ENCODE data around the gene CHTOP. TPM values are rescaled to one million over a fixed set of nuclear protein-coding genes. Genes with fewer than 3 reads are reported as not detected.

Gene CHTOP
- total RNA-seq, 1 experiment from 2014 or later: 64.6 TPM

GRCh38 chr1:153685544-153686340 lies 51.9 kb downstream of the CHTOP start:
- Histone ChIP-seq H3K79me2 (ENCODE audit: low read length) (no peaks in the 10 kb centered on the region), H3K36me3 (ENCODE audit: insufficient read depth, low read length) (no peaks in the 10 kb centered on the region), H3K4me3 (ENCODE audit: low read length) (no peak overlapping the region), H3K9me2 (replicated peaks; ENCODE audit: insufficient read depth, low read length) (no peaks in the 10 kb centered on the region), H3K4me2 (ENCODE audit: low read depth, low read length, poor library complexity, severe bottlenecking) (no peak overlapping the region), H2AFZ (ENCODE audit: low read length) (no peak overlapping the region), H3K9ac (ENCODE audit: low read length) (no peak overlapping the region), H3K27ac (ENCODE audit: low read length) (no peak overlapping the region), H3K4me1 (ENCODE audit: low read length) (no peaks in the 10 kb centered on the region), H4K20me1 (ENCODE audit: insufficient read depth, low read depth, low read length) (no peaks in the 10 kb centered on the region), H3K27me3 (ENCODE audit: low read length) (no peaks in the 10 kb centered on the region), H3K9me3 (ENCODE audit: low read length) (no peaks in the 10 kb centered on the region)
- no peak for DNase-seq

- H3K79me2 ChIP-seq (ENCODE audit: low read length): no peaks in the 10 kb centered on the region
- no peak for DNase-seq
- H3K4me2 ChIP-seq (ENCODE audit: low read depth, low read length, poor library complexity, severe bottlenecking): no peak overlapping the region
- H3K9me3 ChIP-seq (ENCODE audit: low read length): no peaks in the 10 kb centered on the region
- no peak overlapping the region for H3K9ac ChIP-seq (ENCODE audit: low read length)
- H2AFZ ChIP-seq (ENCODE audit: low read length): no peak overlapping the region
- no peaks in the 10 kb centered on the region for H4K20me1 ChIP-seq (ENCODE audit: insufficient read depth, low read depth, low read length)
- H3K9me2 ChIP-seq (replicated peaks; ENCODE audit: insufficient read depth, low read length): no peaks in the 10 kb centered on the region
- no peak overlapping the region for H3K4me3 ChIP-seq (ENCODE audit: low read length)
- H3K27ac ChIP-seq (ENCODE audit: low read length): no peak overlapping the region
- no peaks in the 10 kb centered on the region for H3K27me3 ChIP-seq (ENCODE audit: low read length)
- H3K36me3 ChIP-seq (ENCODE audit: insufficient read depth, low read length): no peaks in the 10 kb centered on the region
- peaks cover 11% of the 10 kb centered on the region for H3K4me1 ChIP-seq (ENCODE audit: low read length)
Measured at GRCh38 chr1:153687346-153688125, 53.7 kb downstream of the CHTOP start.

DNA sequence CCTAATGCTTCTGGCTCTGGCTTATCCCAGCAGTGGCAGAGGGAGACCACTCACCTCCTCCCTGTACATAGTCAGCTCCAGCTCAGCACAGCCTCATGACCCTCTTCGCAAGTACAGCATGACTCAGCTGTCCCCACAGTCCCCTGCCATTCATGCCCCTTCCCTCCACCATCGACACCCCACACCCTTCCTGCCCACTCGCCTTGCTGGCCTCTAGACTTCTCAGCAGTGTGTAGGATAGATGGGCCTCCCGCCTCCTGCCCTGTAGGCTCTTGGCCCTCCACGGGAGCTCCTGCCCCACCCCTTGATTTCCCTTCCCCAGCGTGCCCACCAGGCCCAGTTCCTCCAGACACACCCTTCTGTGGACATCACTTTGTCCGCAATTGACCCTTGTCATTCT lies 54.4 kb downstream of the CHTOP start:
- Histone ChIP-seq H3K79me2 (ENCODE audit: low read length) (no peaks in the 10 kb centered on the region), H4K20me1 (ENCODE audit: insufficient read depth, low read depth, low read length) (no peaks in the 10 kb centered on the region), H3K27ac (ENCODE audit: low read length) (no peak overlapping the region), H3K4me3 (ENCODE audit: low read length) (no peak overlapping the region), H2AFZ (ENCODE audit: low read length) (no peak overlapping the region), H3K4me1 (ENCODE audit: low read length) (peaks cover 11% of the 10 kb centered on the region), H3K27me3 (ENCODE audit: low read length) (no peaks in the 10 kb centered on the region), H3K36me3 (ENCODE audit: insufficient read depth, low read length) (no peaks in the 10 kb centered on the region), H3K9me2 (replicated peaks; ENCODE audit: insufficient read depth, low read length) (no peaks in the 10 kb centered on the region), H3K4me2 (ENCODE audit: low read depth, low read length, poor library complexity, severe bottlenecking) (no peak overlapping the region), H3K9me3 (ENCODE audit: low read length) (no peaks in the 10 kb centered on the region), H3K9ac (ENCODE audit: low read length) (no peak overlapping the region)
- no peak for DNase-seq

DNA sequence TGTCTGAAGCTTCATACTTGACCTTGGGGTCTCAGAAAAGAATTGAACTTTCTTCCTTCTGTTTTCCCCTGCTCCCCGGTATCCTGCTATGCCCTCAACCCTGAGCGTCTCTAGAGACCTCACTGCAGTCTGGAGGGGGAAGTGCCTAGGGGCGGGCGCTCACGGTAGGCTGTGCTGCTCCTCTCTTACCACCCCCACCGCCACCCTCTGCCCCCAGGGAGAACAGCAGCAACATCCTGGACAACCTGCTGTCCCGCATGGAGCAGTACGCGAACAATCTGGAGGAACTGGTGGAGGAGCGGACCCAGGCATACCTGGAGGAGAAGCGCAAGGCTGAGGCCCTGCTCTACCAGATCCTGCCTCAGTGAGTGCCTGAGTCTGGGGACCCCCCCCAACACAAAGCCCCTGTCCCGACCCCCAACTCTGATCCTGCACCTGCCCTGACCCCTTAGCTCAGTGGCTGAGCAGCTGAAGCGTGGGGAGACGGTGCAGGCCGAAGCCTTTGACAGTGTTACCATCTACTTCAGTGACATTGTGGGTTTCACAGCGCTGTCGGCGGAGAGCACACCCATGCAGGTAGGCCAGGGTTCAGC lies 55.0 kb downstream of the CHTOP start:
- no peak for DNase-seq
- Histone ChIP-seq H3K27me3 (ENCODE audit: low read length) (no peaks in the 10 kb centered on the region), H3K4me1 (ENCODE audit: low read length) (peaks cover 11% of the 10 kb centered on the region), H4K20me1 (ENCODE audit: insufficient read depth, low read depth, low read length) (no peaks in the 10 kb centered on the region), H3K4me2 (ENCODE audit: low read depth, low read length, poor library complexity, severe bottlenecking) (no peak overlapping the region), H3K9ac (ENCODE audit: low read length) (no peak overlapping the region), H3K36me3 (ENCODE audit: insufficient read depth, low read length) (no peaks in the 10 kb centered on the region), H3K4me3 (ENCODE audit: low read length) (no peak overlapping the region), H3K79me2 (ENCODE audit: low read length) (no peaks in the 10 kb centered on the region), H3K9me2 (replicated peaks; ENCODE audit: insufficient read depth, low read length) (no peaks in the 10 kb centered on the region), H2AFZ (ENCODE audit: low read length) (no peak overlapping the region), H3K27ac (ENCODE audit: low read length) (no peak overlapping the region), H3K9me3 (ENCODE audit: low read length) (no peaks in the 10 kb centered on the region)

DNA sequence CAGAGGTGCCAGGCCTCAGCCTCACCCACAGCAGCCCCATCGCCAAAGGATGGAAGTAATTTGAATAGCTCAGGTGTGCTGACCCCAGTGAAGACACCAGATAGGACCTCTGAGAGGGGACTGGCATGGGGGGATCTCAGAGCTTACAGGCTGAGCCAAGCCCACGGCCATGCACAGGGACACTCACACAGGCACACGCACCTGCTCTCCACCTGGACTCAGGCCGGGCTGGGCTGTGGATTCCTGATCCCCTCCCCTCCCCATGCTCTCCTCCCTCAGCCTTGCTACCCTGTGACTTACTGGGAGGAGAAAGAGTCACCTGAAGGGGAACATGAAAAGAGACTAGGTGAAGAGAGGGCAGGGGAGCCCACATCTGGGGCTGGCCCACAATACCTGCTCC lies 59.6 kb downstream of the CHTOP start:
- Histone ChIP-seq H3K36me3 (ENCODE audit: insufficient read depth, low read length) (no peaks in the 10 kb centered on the region), H3K4me1 (ENCODE audit: low read length) (peaks cover 11% of the 10 kb centered on the region), H3K4me3 (ENCODE audit: low read length) (no peak overlapping the region), H3K27me3 (ENCODE audit: low read length) (no peaks in the 10 kb centered on the region), H2AFZ (ENCODE audit: low read length) (no peak overlapping the region), H3K4me2 (ENCODE audit: low read depth, low read length, poor library complexity, severe bottlenecking) (no peak overlapping the region), H3K79me2 (ENCODE audit: low read length) (no peaks in the 10 kb centered on the region), H4K20me1 (ENCODE audit: insufficient read depth, low read depth, low read length) (no peaks in the 10 kb centered on the region), H3K9me3 (ENCODE audit: low read length) (no peaks in the 10 kb centered on the region), H3K27ac (ENCODE audit: low read length) (no peak overlapping the region), H3K9ac (ENCODE audit: low read length) (no peak overlapping the region), H3K9me2 (replicated peaks; ENCODE audit: insufficient read depth, low read length) (no peaks in the 10 kb centered on the region)
- no peak for DNase-seq

Small RNA genes within 50 kb of the gene (small RNA-seq; reads per million reads assigned to genes)
- gene MIR8083: not detected

Other genes with a start within 250 kb of the CHTOP start
- not detected in 2 replicates for gene S100A8, start 243.0 kb upstream of the CHTOP start, total RNA-seq (2014; rRNA removed; shearing (Covaris generic); ENCODE audit: low replicate concordance)
- gene S100A7A, start 217.5 kb upstream of the CHTOP start, total RNA-seq (2014; rRNA removed; shearing (Covaris generic); ENCODE audit: low replicate concordance): not detected in 2 replicates
- not detected in 2 replicates for gene S100A7, start 173.4 kb upstream of the CHTOP start, total RNA-seq (2014; rRNA removed; shearing (Covaris generic); ENCODE audit: low replicate concordance)
- 26.8 and 43.3 TPM in 2 replicates for gene S100A6, start 98.1 kb upstream of the CHTOP start, total RNA-seq (2014; rRNA removed; shearing (Covaris generic); ENCODE audit: low replicate concordance)
- gene S100A5, start 93.1 kb upstream of the CHTOP start, total RNA-seq (2014; rRNA removed; shearing (Covaris generic); ENCODE audit: low replicate concordance): not detected in 2 replicates
- gene S100A4, start 88.3 kb upstream of the CHTOP start, total RNA-seq (2014; rRNA removed; shearing (Covaris generic); ENCODE audit: low replicate concordance): 1.2 TPM in 1 of 2 replicates, not detected in the other
- not detected in 2 replicates for gene S100A3, start 84.8 kb upstream of the CHTOP start, total RNA-seq (2014; rRNA removed; shearing (Covaris generic); ENCODE audit: low replicate concordance)
- not detected in 2 replicates for gene S100A2, start 68.2 kb upstream of the CHTOP start, total RNA-seq (2014; rRNA removed; shearing (Covaris generic); ENCODE audit: low replicate concordance)
- not detected in 2 replicates for gene S100A16, start 20.9 kb upstream of the CHTOP start, total RNA-seq (2014; rRNA removed; shearing (Covaris generic); ENCODE audit: low replicate concordance)
- not detected in 2 replicates for gene S100A14, start 17.7 kb upstream of the CHTOP start, total RNA-seq (2014; rRNA removed; shearing (Covaris generic); ENCODE audit: low replicate concordance)
- gene S100A13, start 6.6 kb upstream of the CHTOP start, total RNA-seq (2014; rRNA removed; shearing (Covaris generic); ENCODE audit: low replicate concordance): 13.4 and 21.5 TPM in 2 replicates
- 15.9 and 18.9 TPM in 2 replicates for gene S100A1, start 5.6 kb upstream of the CHTOP start, total RNA-seq (2014; rRNA removed; shearing (Covaris generic); ENCODE audit: low replicate concordance)
- gene SNAPIN, start 24.6 kb downstream of the CHTOP start, total RNA-seq (2014; rRNA removed; shearing (Covaris generic); ENCODE audit: low replicate concordance): 46.2 and 54.3 TPM in 2 replicates
- 146 and 178 TPM in 2 replicates for gene ILF2, start 36.9 kb downstream of the CHTOP start, total RNA-seq (2014; rRNA removed; shearing (Covaris generic); ENCODE audit: low replicate concordance)
- not detected in 2 replicates for gene NPR1, start 44.6 kb downstream of the CHTOP start, total RNA-seq (2014; rRNA removed; shearing (Covaris generic); ENCODE audit: low replicate concordance)
- gene INTS3, start 94.0 kb downstream of the CHTOP start, total RNA-seq (2014; rRNA removed; shearing (Covaris generic); ENCODE audit: low replicate concordance): 36.3 and 65.4 TPM in 2 replicates
- gene SLC27A3, start 141.3 kb downstream of the CHTOP start, total RNA-seq (2014; rRNA removed; shearing (Covaris generic); ENCODE audit: low replicate concordance): 4.4 and 18.1 TPM in 2 replicates

Measured in Karpas-422 (cell line).